GM12801 (cell line): ENCODE measurements around the gene COL23A1.

ENCODE experiments used
- TF ChIP-seq, protein P1 (sequence below): IDR thresholded peaks from one replicate; pipeline ENCODE4 v1.5.1; 2011; ENCODE audit warnings: control low read depth; ENCODE audit not compliant: insufficient read length; ENCODE audit errors: extremely low read depth

COL23A1 gene

GRCh38 chr5:178576591-178577351 is 13.4 kb downstream of the COL23A1 start:
- TF ChIP-seq, protein P1, sequence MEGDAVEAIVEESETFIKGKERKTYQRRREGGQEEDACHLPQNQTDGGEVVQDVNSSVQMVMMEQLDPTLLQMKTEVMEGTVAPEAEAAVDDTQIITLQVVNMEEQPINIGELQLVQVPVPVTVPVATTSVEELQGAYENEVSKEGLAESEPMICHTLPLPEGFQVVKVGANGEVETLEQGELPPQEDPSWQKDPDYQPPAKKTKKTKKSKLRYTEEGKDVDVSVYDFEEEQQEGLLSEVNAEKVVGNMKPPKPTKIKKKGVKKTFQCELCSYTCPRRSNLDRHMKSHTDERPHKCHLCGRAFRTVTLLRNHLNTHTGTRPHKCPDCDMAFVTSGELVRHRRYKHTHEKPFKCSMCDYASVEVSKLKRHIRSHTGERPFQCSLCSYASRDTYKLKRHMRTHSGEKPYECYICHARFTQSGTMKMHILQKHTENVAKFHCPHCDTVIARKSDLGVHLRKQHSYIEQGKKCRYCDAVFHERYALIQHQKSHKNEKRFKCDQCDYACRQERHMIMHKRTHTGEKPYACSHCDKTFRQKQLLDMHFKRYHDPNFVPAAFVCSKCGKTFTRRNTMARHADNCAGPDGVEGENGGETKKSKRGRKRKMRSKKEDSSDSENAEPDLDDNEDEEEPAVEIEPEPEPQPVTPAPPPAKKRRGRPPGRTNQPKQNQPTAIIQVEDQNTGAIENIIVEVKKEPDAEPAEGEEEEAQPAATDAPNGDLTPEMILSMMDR, result no peak

DNA sequence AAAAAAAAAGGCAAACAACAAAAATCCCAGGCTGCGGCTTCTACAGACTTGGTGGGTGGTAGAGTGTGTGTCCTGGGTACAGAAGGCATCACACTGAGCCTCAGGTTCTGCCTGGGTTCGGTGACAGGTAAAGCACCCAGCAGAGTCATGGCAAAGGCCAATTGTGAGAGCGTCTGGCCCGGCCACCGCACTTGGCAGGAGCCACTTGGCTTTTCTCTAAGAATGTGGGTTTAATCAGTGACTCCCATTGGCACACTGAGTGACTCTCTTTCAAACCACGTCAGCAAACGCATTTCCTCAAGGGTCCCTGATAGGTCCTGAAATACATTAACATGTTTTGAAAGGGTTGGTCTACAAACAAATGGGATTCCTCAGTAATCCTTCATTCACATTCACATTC is 17.0 kb downstream of the COL23A1 start:
- TF ChIP-seq, protein P1, result no peak

DNA sequence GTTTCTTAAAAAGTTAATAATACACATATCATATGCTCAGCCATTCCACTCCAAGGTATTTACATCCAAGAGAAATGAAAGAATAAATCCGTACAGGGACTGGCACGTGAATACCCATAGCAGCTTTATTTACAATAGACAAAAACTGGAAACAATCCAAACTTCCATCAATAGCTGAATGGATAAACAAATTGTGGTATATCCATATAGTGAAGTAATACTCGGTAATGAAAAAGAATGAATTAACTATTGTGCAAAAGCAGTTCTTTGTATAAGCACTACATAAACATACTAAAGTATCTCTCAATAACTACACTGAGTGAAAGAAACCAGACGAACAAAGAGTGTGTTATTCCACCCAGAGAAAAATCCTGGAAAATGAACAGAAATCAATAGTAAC is 17.6 kb downstream of the COL23A1 start:
- TF ChIP-seq, protein P1, result no peak

GRCh38 chr5:178569485-178569884 is 20.7 kb downstream of the COL23A1 start:
- TF ChIP-seq, protein P1, result no peak

GRCh38 chr5:178564811-178565550 is 25.2 kb downstream of the COL23A1 start:
- TF ChIP-seq, protein P1, result no peak

- TF ChIP-seq, protein P1, result no peak
Measured at GRCh38 chr5:178564397-178564796, 25.8 kb downstream of the COL23A1 start.

DNA sequence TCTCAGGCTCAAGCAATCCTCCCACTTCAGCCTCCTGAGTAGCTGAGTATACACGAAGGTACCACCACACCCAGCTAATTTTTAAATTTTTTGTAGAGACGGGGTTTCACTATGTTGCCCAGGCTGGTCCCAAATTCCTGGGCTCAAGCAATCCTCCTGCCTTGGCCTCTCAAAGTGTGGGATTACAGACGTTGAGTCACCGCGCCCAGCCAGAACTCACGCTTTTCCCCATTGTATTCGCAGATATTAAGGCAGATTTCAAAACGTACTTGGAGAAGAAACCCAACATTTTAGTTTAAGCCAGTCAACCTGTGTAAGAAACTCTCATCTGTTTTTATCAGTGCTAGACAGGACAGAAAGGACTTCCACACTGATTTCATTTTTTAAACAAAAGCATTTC is 26.6 kb downstream of the COL23A1 start:
- TF ChIP-seq, protein P1, result no peak
